Endothelial cell of umbilical vein (primary cell): ENCODE results near the gene PTGER4.

Experiments
- CTCF ChIP-seq, 2 donors: IDR thresholded peaks; 1 replicate in 1 of 2; 2 replicates in 1 of 2; pipeline ENCODE4 v1.5.1; 2011; ENCODE audit warnings: low read length in 2 of 2, mild to moderate bottlenecking in 2 of 2, moderate library complexity in 2 of 2, control low read depth in 1 of 2, inconsistent platforms in 1 of 2, low read depth in 1 of 2; ENCODE audit not compliant: insufficient read depth in 1 of 2; ENCODE audit errors: extremely low read depth in 1 of 2
- GATA2 ChIP-seq: IDR thresholded peaks from 2 replicates; pipeline ENCODE4 v1.7.0; 2011; ENCODE audit warnings: low read depth, mild to moderate bottlenecking, moderate library complexity, mixed read lengths, low read length; ENCODE audit not compliant: insufficient read length, insufficient read depth
- JUN ChIP-seq: IDR thresholded peaks from 2 replicates; pipeline ENCODE4 v1.6.1; 2011; ENCODE audit warnings: borderline replicate concordance, low read depth; ENCODE audit not compliant: insufficient read length, insufficient read depth
- MAX ChIP-seq: IDR thresholded peaks from 2 replicates; pipeline ENCODE4 v1.6.1; 2011; ENCODE audit not compliant: insufficient read depth, insufficient read length
- POLR2A ChIP-seq: IDR thresholded peaks from 2 replicates; pipeline ENCODE4 v1.6.1; 2012; ENCODE audit warnings: low read depth, mild to moderate bottlenecking, control low read depth, low read length

- TF ChIP-seq CTCF (IDR thresholded peaks at IDR 0.05; ENCODE audit: extremely low read depth in 1 of 2, insufficient read depth in 1 of 2, low read depth in 1 of 2, low read length in 2 of 2) (no peak), GATA2 (no peak), POLR2A (no peak), JUN (no peak), MAX (no peak)
These were observed 37.6 kb downstream of the PTGER4 start for GRCh38 chr5:40717281-40717680.
